T-cell (primary cell): Measurements from ENCODE around the gene CCNY. TPM values are rescaled to one million over a fixed set of nuclear protein-coding genes. Genes with fewer than 3 reads are reported as not detected.

Experiments
- ATAC-seq, 4 experiments: fragments of 200-7000 bp in 3 of 4; fragments of 150-1000 bp in 1 of 4; cut with Tn5 transposase; replicated peaks in 1 of 4; 1 replicate in 3 of 4; 2 replicates in 1 of 4; pipeline ENCODE4 v1.10.0; 2021; ENCODE audit warnings: moderate library complexity in 3 of 4, mild to moderate bottlenecking in 2 of 4, moderate number of reproducible peaks in 1 of 4
- CTCF ChIA-PET, 2 donors: fragments of 300-600 bp; sonication (Branson Sonifier 250); formaldehyde crosslinking; loops; one replicate each; lab custom pipeline; 2022; ENCODE audit warnings: antibody characterized with exemption in 2 of 2; lab: Charles Lee
- POLR2A ChIA-PET, 2 donors: fragments of 300-600 bp; sonication (Branson Sonifier 250); formaldehyde crosslinking; loops; one replicate each; lab custom pipeline; 2022; ENCODE audit warnings: antibody characterized with exemption in 2 of 2; lab: Charles Lee
- DNase-seq, 35 experiments: peaks; one replicate each; pipeline versions ENCODE4 v3.0.0 to v3.0.0-alpha.2; 2013 to 2023
- H3K27ac ChIP-seq: one replicate; pipeline ENCODE4 v1.5.1; 2013; ENCODE audit warnings: low read length
- H3K27me3 ChIP-seq, 2 experiments: replicated peaks in 1 of 2; 1 replicate in 1 of 2; 2 replicates in 1 of 2; pipeline versions ENCODE4 v1.6.1 to v1.7.0; 2013; ENCODE audit warnings: low read length in 1 of 2, mixed read lengths in 1 of 2; ENCODE audit not compliant: control insufficient read depth in 2 of 2, insufficient read depth in 2 of 2; ENCODE audit errors: extremely low read depth in 1 of 2
- H3K36me3 ChIP-seq, 2 donors: 1 replicate in 1 of 2; 2 replicates in 1 of 2; pipeline versions ENCODE4 v1.6.1 to v1.7.0; 2013; ENCODE audit warnings: low read length in 1 of 2; ENCODE audit not compliant: control insufficient read depth in 2 of 2, insufficient read depth in 1 of 2; ENCODE audit errors: extremely low read depth in 1 of 2
- H3K4me1 ChIP-seq, 2 experiments: 1 replicate in 1 of 2; 2 replicates in 1 of 2; pipeline versions ENCODE4 v1.6.1 to v1.7.0; 2013; ENCODE audit warnings: low read length in 2 of 2, mixed read lengths in 1 of 2; ENCODE audit not compliant: insufficient read depth in 2 of 2, control insufficient read depth in 1 of 2; ENCODE audit errors: extremely low read depth in 1 of 2
- H3K4me3 ChIP-seq, 2 donors: 1 replicate in 1 of 2; 2 replicates in 1 of 2; pipeline versions ENCODE4 v1.5.1 to v1.7.0; 2013; ENCODE audit warnings: mild to moderate bottlenecking in 2 of 2, low read length in 1 of 2, moderate library complexity in 1 of 2; ENCODE audit not compliant: control insufficient read depth in 1 of 2; ENCODE audit errors: extremely low read depth in 1 of 2
- H3K9me3 ChIP-seq: 2 replicates; pipeline ENCODE4 v1.7.0; 2013
- H3K27ac Mint-ChIP-seq, 2 donors: one replicate each; pipeline ENCODE4 v1.8.0; 2020 to 2021; ENCODE audit warnings: mild to moderate bottlenecking in 2 of 2, mixed read lengths in 2 of 2
- H3K27me3 Mint-ChIP-seq, 2 donors: one replicate each; pipeline ENCODE4 v1.8.0; 2021 to 2022; ENCODE audit warnings: mixed read lengths in 2 of 2
- H3K36me3 Mint-ChIP-seq: one replicate; pipeline ENCODE4 v1.8.0; 2021; ENCODE audit warnings: mixed read lengths
- H3K4me1 Mint-ChIP-seq, 3 donors: one replicate each; pipeline ENCODE4 v1.8.0; 2020 to 2022; ENCODE audit warnings: mixed read lengths in 3 of 3, mild to moderate bottlenecking in 1 of 3
- H3K4me3 Mint-ChIP-seq, 3 donors: one replicate each; pipeline ENCODE4 v1.8.0; 2020 to 2022; ENCODE audit warnings: mild to moderate bottlenecking in 3 of 3, mixed read lengths in 3 of 3, moderate library complexity in 3 of 3
- H3K9me3 Mint-ChIP-seq, 3 donors: one replicate each; pipeline ENCODE4 v1.8.0; 2020 to 2022; ENCODE audit warnings: mixed read lengths in 3 of 3
- WGBS: methylation state at CpG from one replicate; pipeline ENCODE4 v1.1.5; 2013; ENCODE audit warnings: missing lambda C conversion rate; ENCODE audit not compliant: insufficient coverage; 5-methylcytosine and 5-hydroxymethylcytosine counted together
- total RNA-seq, 35 experiments: library from RNA in 6 of 35; stranded (reverse) in 6 of 35; fragments of 120-200 nt in 1 of 35; gene quantifications; one replicate each; pipeline versions ENCODE4 v1.2.1 to v1.2.4 and lab custom pipeline; 2013 to 2026

Gene CCNY
- total RNA-seq, 5 donors from 2014 or later (not counting 1 experiment from before 2014, with no cell fraction given) = 62.5 to 75.2 (median 62.8) TPM

DNA sequence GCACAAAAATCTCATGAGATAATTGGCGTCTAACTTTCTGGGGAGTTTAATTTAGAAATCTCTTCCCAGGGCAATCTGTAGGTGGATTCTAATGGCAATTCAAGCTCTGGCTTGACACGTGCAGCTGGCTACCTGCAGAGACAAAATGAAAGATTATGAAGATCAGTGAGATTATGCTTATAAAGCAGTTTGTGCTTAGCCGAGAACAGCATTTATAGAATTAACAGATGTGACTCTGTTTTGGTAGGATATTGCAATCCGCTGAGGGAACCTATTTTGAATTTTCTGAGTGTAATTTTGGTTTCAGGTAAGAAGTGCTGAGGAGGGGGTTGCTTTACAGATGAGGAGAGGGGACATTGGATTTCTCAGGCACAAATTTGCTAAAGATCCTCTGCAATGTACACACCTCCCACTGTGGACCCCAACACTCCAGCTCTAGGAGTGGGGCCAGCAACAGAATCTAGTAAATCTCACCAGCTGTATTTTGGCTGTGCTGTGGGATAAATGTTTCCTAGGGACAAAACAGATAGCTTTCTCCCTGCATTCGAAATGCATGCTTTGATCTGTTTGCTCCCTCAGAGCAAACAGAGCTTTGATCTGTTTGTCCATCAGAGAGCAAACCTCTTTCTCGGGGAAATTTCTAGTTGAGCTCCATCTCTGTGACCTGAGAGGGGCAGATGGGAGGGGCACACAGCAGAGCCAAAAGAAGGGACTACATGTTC is 276.2 kb downstream of the CCNY start:
- no peaks in the 10 kb centered on the region for H3K9me3 ChIP-seq
- CTCF ChIA-PET = no interaction called here
- peaks cover 0 to 43% of the 10 kb centered on the region in 2 experiments for H3K27me3 ChIP-seq
- H3K36me3 ChIP-seq = no peaks in the 10 kb centered on the region
- no peak overlapping the region for H3K27ac ChIP-seq
- Mint-ChIP-seq H3K4me1 (peaks cover 0 to 2% (median 1%) of the 10 kb centered on the region in 3 donors), H3K4me3 (no peak overlapping the region), H3K36me3 (no peaks in the 10 kb centered on the region), H3K27ac (no peak overlapping the region), H3K27me3 (peaks cover 38 to 54% of the 10 kb centered on the region in 2 donors), H3K9me3 (peaks cover 0 to 6% (median 0%) of the 10 kb centered on the region in 3 donors)
- no peak for DNase-seq
- no peak for ATAC-seq
- POLR2A ChIA-PET = interaction anchor here in 1 of 2 donors (0.6 kb wide), 2 partner anchors 22 to 119 kb away, joined by 3 to 4 read pairs; no protein-coding TSS in a partner anchor
- H3K4me3 ChIP-seq = no peak overlapping the region
- peaks cover 0 to 6% of the 10 kb centered on the region in 2 experiments for H3K4me1 ChIP-seq
- 56% methylated on average over 6 of the region's 6 CpGs for WGBS

DNA sequence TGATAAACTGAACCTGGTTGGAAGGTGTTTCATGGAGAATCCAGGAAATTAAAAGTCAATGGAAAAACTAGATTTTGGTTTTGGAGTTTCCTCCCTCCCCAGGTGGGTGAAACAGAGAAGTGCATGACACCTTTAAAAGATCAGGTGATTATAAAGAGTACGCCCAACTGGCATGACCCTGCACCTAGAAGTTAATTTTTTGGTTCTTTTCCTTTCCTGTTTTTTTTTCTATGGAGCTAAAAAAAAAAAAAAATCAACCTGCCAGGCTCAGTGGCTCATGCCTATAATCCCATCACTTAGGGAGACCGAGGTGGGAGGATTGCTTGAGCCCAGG is 276.8 kb downstream of the CCNY start:
- H3K9me3 Mint-ChIP-seq = peaks cover 0 to 6% (median 0%) of the 10 kb centered on the region in 3 donors
- no peaks in the 10 kb centered on the region for H3K36me3 Mint-ChIP-seq
- H3K27ac ChIP-seq = no peak overlapping the region
- H3K4me3 ChIP-seq = no peak overlapping the region
- H3K9me3 ChIP-seq = no peaks in the 10 kb centered on the region
- DNase-seq = no peak
- H3K27me3 ChIP-seq = peaks cover 0 to 39% of the 10 kb centered on the region in 2 experiments
- H3K27me3 Mint-ChIP-seq = peaks cover 37 to 50% of the 10 kb centered on the region in 2 donors
- H3K4me1 ChIP-seq = peaks cover 0 to 2% of the 10 kb centered on the region in 2 experiments
- H3K27ac Mint-ChIP-seq = no peak overlapping the region
- ATAC-seq = no peak
- 38% methylated on average over 1 of the region's 2 CpGs for whole genome bisulfite sequencing
- no peaks in the 10 kb centered on the region for H3K4me1 Mint-ChIP-seq
- H3K36me3 ChIP-seq = no peaks in the 10 kb centered on the region
- H3K4me3 Mint-ChIP-seq = no peak overlapping the region
- ChIA-PET CTCF (no interaction called here), POLR2A (interaction anchor here in 1 of 2 donors (0.6 kb wide), 2 partner anchors 22 to 119 kb away, joined by 3 to 4 read pairs; no protein-coding TSS in a partner anchor)

GRCh38 chr10:35613597-35614226 is 277.4 kb downstream of the CCNY start:
- WGBS = 59% methylated on average over 2 of the region's 8 CpGs
- Mint-ChIP-seq H3K36me3 (no peaks in the 10 kb centered on the region), H3K9me3 (peaks cover 0 to 6% (median 0%) of the 10 kb centered on the region in 3 donors), H3K27ac (no peak overlapping the region), H3K4me1 (no peaks in the 10 kb centered on the region), H3K27me3 (peaks cover 37 to 49% of the 10 kb centered on the region in 2 donors), H3K4me3 (no peak overlapping the region)
- ATAC-seq (no peak), DNase-seq (no peak)
- POLR2A ChIA-PET = no interaction called here
- no peak overlapping the region for H3K4me3 ChIP-seq
- no peaks in the 10 kb centered on the region for H3K4me1 ChIP-seq
- no peaks in the 10 kb centered on the region for H3K9me3 ChIP-seq
- H3K27ac ChIP-seq = no peak overlapping the region
- CTCF ChIA-PET = no interaction called here
- no peaks in the 10 kb centered on the region for H3K36me3 ChIP-seq
- peaks cover 0 to 32% of the 10 kb centered on the region in 2 experiments for H3K27me3 ChIP-seq

- no peak overlapping the region for H3K4me3 Mint-ChIP-seq
- no peak for DNase-seq
- H3K27ac Mint-ChIP-seq = no peak overlapping the region
- ChIA-PET CTCF (no interaction called here), POLR2A (no interaction called here)
- Histone ChIP-seq H3K27ac (no peak overlapping the region), H3K4me3 (no peak overlapping the region), H3K9me3 (no peaks in the 10 kb centered on the region), H3K4me1 (no peaks in the 10 kb centered on the region), H3K36me3 (no peaks in the 10 kb centered on the region), H3K27me3 (peaks cover 0 to 32% of the 10 kb centered on the region in 2 experiments)
- ATAC-seq = no peak
- H3K4me1 Mint-ChIP-seq = no peaks in the 10 kb centered on the region
- H3K27me3 Mint-ChIP-seq = peaks cover 37 to 45% of the 10 kb centered on the region in 2 donors
- 47% methylated on average over 2 of the region's 5 CpGs for WGBS
- no peaks in the 10 kb centered on the region for H3K36me3 Mint-ChIP-seq
- peaks cover 0 to 6% (median 0%) of the 10 kb centered on the region in 3 donors for H3K9me3 Mint-ChIP-seq
Observed at GRCh38 chr10:35614312-35614711, 278.0 kb downstream of the CCNY start.

Other genes starting within 250 kb of the CCNY start
- 10 to 100 TPM; 29.5 to 35.6 (median 31.2) TPM for gene CUL2, start 246.2 kb upstream of the CCNY start, total RNA-seq
- gene CREM, start 209.7 kb upstream of the CCNY start, total RNA-seq = 10 to 100 TPM; 20.6 to 57.2 (median 26.0) TPM